Esophagus muscularis mucosa (tissue), 3 donors: ENCODE measurements around the gene ENDOD1.

Experiments
- EP300 ChIP-seq: sonication (generic); formaldehyde crosslinking; IDR thresholded peaks from one replicate; pipeline ENCODE4 v1.6.1; 2017; ENCODE audit warnings: antibody characterized with exemption
- TF ChIP-seq, protein P1 (sequence below), 3 experiments: fragments of 200-600 bp in 2 of 3; fragments of 450-650 bp in 1 of 3; sonication (generic) in 2 of 3; IDR thresholded peaks; one replicate each; pipeline ENCODE4 v1.5.1; 2017 to 2019; ENCODE audit warnings: antibody characterized with exemption in 3 of 3, mild to moderate bottlenecking in 2 of 3, moderate library complexity in 1 of 3

DNA sequence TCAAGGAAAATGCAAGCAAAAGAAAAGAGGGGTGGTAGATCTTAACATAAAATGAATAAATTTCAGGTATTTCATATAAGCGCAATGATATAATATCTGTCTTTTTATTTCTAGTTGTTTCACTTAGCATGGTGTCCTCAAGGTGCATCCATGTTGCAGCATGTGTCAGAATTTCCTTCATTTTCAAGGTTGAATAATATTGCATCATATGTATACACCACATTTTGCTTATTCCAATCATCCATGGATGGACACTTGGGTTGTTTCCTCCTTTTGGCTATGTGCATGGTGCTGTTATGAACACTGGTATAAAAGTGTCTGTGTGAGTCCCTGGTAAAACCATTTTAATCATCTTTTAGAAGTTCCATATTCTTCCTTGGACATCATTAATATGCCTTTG lies 47.4 kb upstream of the ENDOD1 start:
- no peak for TF ChIP-seq EP300
- TF ChIP-seq, protein P1, sequence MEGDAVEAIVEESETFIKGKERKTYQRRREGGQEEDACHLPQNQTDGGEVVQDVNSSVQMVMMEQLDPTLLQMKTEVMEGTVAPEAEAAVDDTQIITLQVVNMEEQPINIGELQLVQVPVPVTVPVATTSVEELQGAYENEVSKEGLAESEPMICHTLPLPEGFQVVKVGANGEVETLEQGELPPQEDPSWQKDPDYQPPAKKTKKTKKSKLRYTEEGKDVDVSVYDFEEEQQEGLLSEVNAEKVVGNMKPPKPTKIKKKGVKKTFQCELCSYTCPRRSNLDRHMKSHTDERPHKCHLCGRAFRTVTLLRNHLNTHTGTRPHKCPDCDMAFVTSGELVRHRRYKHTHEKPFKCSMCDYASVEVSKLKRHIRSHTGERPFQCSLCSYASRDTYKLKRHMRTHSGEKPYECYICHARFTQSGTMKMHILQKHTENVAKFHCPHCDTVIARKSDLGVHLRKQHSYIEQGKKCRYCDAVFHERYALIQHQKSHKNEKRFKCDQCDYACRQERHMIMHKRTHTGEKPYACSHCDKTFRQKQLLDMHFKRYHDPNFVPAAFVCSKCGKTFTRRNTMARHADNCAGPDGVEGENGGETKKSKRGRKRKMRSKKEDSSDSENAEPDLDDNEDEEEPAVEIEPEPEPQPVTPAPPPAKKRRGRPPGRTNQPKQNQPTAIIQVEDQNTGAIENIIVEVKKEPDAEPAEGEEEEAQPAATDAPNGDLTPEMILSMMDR (IDR thresholded peaks at IDR 0.05): no peak
